Neural progenitor cell (in vitro differentiated cells): Measurements from ENCODE around the gene DYSF. TPM values are rescaled to one million over a fixed set of nuclear protein-coding genes. Genes with fewer than 3 reads are reported as not detected.

ENCODE experiments used
- DNase-seq: peaks from one replicate; pipeline ENCODE4 v3.0.0-alpha.2; 2016; ENCODE audit warnings: low spot score
- H2AFZ ChIP-seq: fragments of 200-600 bp; sonication (generic); replicated peaks from 2 replicates; pipeline ENCODE4 v1.6.1; 2016; ENCODE audit warnings: antibody characterized with exemption
- H3F3A ChIP-seq: fragments of 200-600 bp; sonication (generic); 2 replicates; pipeline ENCODE4 v1.6.1; 2016; ENCODE audit warnings: antibody characterized with exemption, low read depth
- H3K27ac ChIP-seq: fragments of 200-600 bp; sonication (generic); 2 replicates; pipeline ENCODE4 v1.5.1; 2016; ENCODE audit warnings: mild to moderate bottlenecking
- H3K27me3 ChIP-seq: fragments of 200-600 bp; sonication (generic); 2 replicates; pipeline ENCODE4 v1.6.1; 2016; ENCODE audit warnings: mild to moderate bottlenecking, moderate library complexity
- H3K36me3 ChIP-seq: fragments of 200-600 bp; sonication (generic); 2 replicates; pipeline ENCODE4 v1.5.1; 2016
- H3K4me1 ChIP-seq: fragments of 200-600 bp; sonication (generic); 2 replicates; pipeline ENCODE4 v1.6.1; 2016; ENCODE audit warnings: mixed run types
- H3K4me2 ChIP-seq: fragments of 200-600 bp; sonication (generic); 2 replicates; pipeline ENCODE4 v1.6.1; 2016
- H3K4me3 ChIP-seq: fragments of 200-600 bp; sonication (generic); 2 replicates; pipeline ENCODE4 v1.5.1; 2016
- H3K79me2 ChIP-seq: fragments of 200-600 bp; sonication (generic); 2 replicates; pipeline ENCODE4 v1.6.1; 2016; ENCODE audit warnings: low read depth
- H3K9ac ChIP-seq: fragments of 200-600 bp; sonication (generic); 2 replicates; pipeline ENCODE4 v1.6.1; 2016
- H3K9me3 ChIP-seq: fragments of 200-600 bp; sonication (generic); 2 replicates; pipeline ENCODE4 v1.5.1; 2016; ENCODE audit warnings: low read depth
- H4K20me1 ChIP-seq: fragments of 200-600 bp; sonication (generic); 2 replicates; pipeline ENCODE4 v1.6.1; 2016; ENCODE audit warnings: low read depth
- H3K27ac Mint-ChIP-seq: 3 replicates; pipeline ENCODE4 v1.8.0; 2021; ENCODE audit warnings: mixed read lengths
- H3K27me3 Mint-ChIP-seq: 2 replicates; pipeline ENCODE4 v1.8.0; 2022; ENCODE audit warnings: low read depth, mild to moderate bottlenecking, inconsistent platforms, moderate library complexity, mixed read lengths; ENCODE audit not compliant: insufficient read depth
- H3K36me3 Mint-ChIP-seq: 3 replicates; pipeline ENCODE4 v1.8.0; 2021; ENCODE audit warnings: mixed read lengths
- H3K4me1 Mint-ChIP-seq: 3 replicates; pipeline ENCODE4 v1.8.0; 2021; ENCODE audit warnings: mixed read lengths
- H3K4me3 Mint-ChIP-seq: 3 replicates; pipeline ENCODE4 v1.8.0; 2021; ENCODE audit warnings: mild to moderate bottlenecking, moderate library complexity, mixed read lengths
- H3K9me3 Mint-ChIP-seq: 3 replicates; pipeline ENCODE4 v1.8.0; 2020; ENCODE audit warnings: mixed read lengths
- EZH2 ChIP-seq: fragments of 200-600 bp; sonication (generic); IDR thresholded peaks from 2 replicates; pipeline ENCODE4 v1.6.1; 2017; ENCODE audit warnings: antibody characterized with exemption, mild to moderate bottlenecking, moderate library complexity
- EZH2phosphoT487 ChIP-seq: fragments of 200-600 bp; sonication (generic); IDR thresholded peaks from 2 replicates; pipeline ENCODE4 v1.6.1; 2017; ENCODE audit warnings: antibody characterized with exemption
- total RNA-seq: library from RNA; depleted of rRNA; stranded (reverse); fragments of >200 nt; gene quantifications from 2 replicates; pipeline ENCODE4 v1.2.3, GENCODE V29; 2015; ENCODE audit warnings: low replicate concordance
- TF ChIP-seq, protein P1 (sequence below): fragments of 200-600 bp; sonication (generic); IDR thresholded peaks from 2 replicates; pipeline ENCODE4 v1.5.1; 2017; ENCODE audit warnings: antibody characterized with exemption, mild to moderate bottlenecking

The DYSF gene
- total RNA-seq, 1 donor from 2014 or later, result 0.39 TPM

DNA sequence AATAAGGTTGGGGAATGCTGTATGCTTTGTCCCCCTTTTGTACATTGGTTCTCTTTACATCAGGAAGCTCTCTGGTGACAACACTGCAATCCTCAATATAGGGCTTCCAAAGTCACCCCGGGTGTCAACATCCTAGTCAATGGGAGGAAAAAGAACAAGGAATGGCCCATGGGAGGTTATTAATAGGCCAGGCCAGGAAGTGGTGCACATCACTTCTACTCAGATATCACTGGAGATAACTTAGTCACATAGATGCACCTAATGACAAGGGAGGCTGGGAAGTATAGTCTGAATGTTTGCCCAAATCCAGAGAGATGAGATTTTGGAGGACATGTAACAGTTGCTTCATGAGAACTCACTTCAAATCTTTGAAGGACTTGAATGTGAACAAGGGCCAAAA lies 274.7 kb downstream of the DYSF start:
- H3F3A ChIP-seq, result no peaks in the 10 kb centered on the region
- no peaks in the 10 kb centered on the region for H3K27me3 ChIP-seq

DNA sequence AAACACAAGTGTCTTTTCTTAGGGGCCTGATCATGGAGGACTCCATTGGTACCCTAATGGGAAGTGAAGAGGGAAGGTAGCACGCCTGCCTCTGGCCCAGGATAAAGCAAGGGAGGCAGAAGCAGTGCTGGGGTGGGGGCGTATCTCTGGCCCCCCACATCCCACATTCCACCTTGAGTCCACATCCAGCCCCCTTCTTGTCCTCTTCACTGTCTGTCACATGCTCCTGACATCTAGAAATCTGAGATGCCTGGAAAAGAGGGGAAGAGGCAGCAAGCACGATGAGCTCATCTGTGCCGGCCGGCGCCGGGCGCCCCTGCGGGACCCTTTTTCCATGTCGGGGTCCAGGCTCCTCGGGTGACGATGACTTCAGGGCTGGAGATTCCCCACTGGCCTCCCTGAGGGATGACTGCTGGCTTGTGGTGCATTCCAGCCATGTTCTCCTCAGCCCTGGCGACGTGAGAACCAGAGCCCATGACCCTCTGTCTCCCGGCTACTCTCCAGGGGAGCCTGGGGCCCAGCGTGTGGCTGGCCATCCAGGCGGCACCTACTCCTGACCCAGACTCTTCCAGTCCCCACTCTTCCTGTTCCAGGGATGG lies 277.5 kb downstream of the DYSF start:
- no peaks in the 10 kb centered on the region for H3F3A ChIP-seq
- H3K4me2 ChIP-seq, result no peak overlapping the region
- H3K36me3 ChIP-seq, result no peaks in the 10 kb centered on the region
- H3K36me3 Mint-ChIP-seq, result no peaks in the 10 kb centered on the region
- H3K79me2 ChIP-seq, result no peaks in the 10 kb centered on the region
- no peaks in the 10 kb centered on the region for H4K20me1 ChIP-seq
- H3K4me1 Mint-ChIP-seq, result no peaks in the 10 kb centered on the region
- no peaks in the 10 kb centered on the region for H3K4me1 ChIP-seq
- no peak overlapping the region for H3K27ac Mint-ChIP-seq
- H3K9ac ChIP-seq, result no peak overlapping the region
- no peaks in the 10 kb centered on the region for H3K9me3 ChIP-seq
- no peak overlapping the region for H3K4me3 Mint-ChIP-seq
- peaks cover 4% of the 10 kb centered on the region for H3K27me3 Mint-ChIP-seq
- no peak overlapping the region for H3K27ac ChIP-seq
- H2AFZ ChIP-seq, result no peak overlapping the region
- H3K4me3 ChIP-seq, result no peak overlapping the region
- H3K27me3 ChIP-seq, result no peaks in the 10 kb centered on the region
- no peaks in the 10 kb centered on the region for H3K9me3 Mint-ChIP-seq
- DNase-seq, result no peak
- no peak for TF ChIP-seq EZH2phosphoT487
- TF ChIP-seq, protein P1, sequence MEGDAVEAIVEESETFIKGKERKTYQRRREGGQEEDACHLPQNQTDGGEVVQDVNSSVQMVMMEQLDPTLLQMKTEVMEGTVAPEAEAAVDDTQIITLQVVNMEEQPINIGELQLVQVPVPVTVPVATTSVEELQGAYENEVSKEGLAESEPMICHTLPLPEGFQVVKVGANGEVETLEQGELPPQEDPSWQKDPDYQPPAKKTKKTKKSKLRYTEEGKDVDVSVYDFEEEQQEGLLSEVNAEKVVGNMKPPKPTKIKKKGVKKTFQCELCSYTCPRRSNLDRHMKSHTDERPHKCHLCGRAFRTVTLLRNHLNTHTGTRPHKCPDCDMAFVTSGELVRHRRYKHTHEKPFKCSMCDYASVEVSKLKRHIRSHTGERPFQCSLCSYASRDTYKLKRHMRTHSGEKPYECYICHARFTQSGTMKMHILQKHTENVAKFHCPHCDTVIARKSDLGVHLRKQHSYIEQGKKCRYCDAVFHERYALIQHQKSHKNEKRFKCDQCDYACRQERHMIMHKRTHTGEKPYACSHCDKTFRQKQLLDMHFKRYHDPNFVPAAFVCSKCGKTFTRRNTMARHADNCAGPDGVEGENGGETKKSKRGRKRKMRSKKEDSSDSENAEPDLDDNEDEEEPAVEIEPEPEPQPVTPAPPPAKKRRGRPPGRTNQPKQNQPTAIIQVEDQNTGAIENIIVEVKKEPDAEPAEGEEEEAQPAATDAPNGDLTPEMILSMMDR, result no peak
- TF ChIP-seq EZH2, result no peak

More for the DNA sequence above, 274.7 kb downstream of the DYSF start:
- Histone ChIP-seq H4K20me1 (no peaks in the 10 kb centered on the region), H3K4me2 (no peak overlapping the region), H3K79me2 (no peaks in the 10 kb centered on the region), H3K36me3 (no peaks in the 10 kb centered on the region), H3K4me3 (no peak overlapping the region), H2AFZ (no peak overlapping the region), H3K9me3 (no peaks in the 10 kb centered on the region), H3K4me1 (no peaks in the 10 kb centered on the region), H3K27ac (no peak overlapping the region), H3K9ac (no peak overlapping the region)
- Mint-ChIP-seq H3K27ac (no peak overlapping the region), H3K9me3 (peaks cover 2% of the 10 kb centered on the region), H3K27me3 (peaks cover 4% of the 10 kb centered on the region), H3K36me3 (no peaks in the 10 kb centered on the region), H3K4me1 (no peaks in the 10 kb centered on the region), H3K4me3 (no peak overlapping the region)
- TF ChIP-seq, protein P1, result no peak
- no peak for TF ChIP-seq EZH2
- TF ChIP-seq EZH2phosphoT487, result no peak
- no peak for DNase-seq

DNA sequence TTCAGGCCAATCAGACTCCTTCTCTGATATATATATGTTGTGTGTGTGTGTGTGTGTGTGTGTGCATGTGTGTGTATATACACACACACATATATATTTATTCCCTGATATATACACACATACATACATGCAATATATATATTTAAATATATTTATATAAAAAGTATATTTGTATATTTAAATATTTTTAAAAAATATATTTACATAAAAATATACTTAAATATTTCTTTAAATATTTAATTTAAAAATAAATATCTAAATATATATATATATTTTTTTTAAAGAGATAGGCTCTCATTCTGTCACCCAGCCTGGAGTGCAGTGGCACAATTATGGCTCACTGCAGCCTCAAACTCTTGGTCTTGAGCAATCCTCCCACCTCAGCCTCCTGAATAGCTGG lies 281.3 kb downstream of the DYSF start:
- peaks cover 4% of the 10 kb centered on the region for H3K9me3 Mint-ChIP-seq
- no peak overlapping the region for H3K4me2 ChIP-seq
- no peak for DNase-seq
- H3K4me1 Mint-ChIP-seq, result no peaks in the 10 kb centered on the region
- no peaks in the 10 kb centered on the region for H3K4me1 ChIP-seq
- no peaks in the 10 kb centered on the region for H3K27me3 ChIP-seq
- no peaks in the 10 kb centered on the region for H4K20me1 ChIP-seq
- no peaks in the 10 kb centered on the region for H3K36me3 Mint-ChIP-seq
- no peaks in the 10 kb centered on the region for H3K36me3 ChIP-seq
- H3K9ac ChIP-seq, result no peak overlapping the region
- H3K27me3 Mint-ChIP-seq, result peaks cover 4% of the 10 kb centered on the region
- no peaks in the 10 kb centered on the region for H3K79me2 ChIP-seq
- no peaks in the 10 kb centered on the region for H3K9me3 ChIP-seq
- H3K4me3 Mint-ChIP-seq, result no peak overlapping the region
- no peak overlapping the region for H3K27ac ChIP-seq
- H3K27ac Mint-ChIP-seq, result no peak overlapping the region
- H3K4me3 ChIP-seq, result no peak overlapping the region
- no peaks in the 10 kb centered on the region for H3F3A ChIP-seq
- no peak for TF ChIP-seq EZH2phosphoT487
- TF ChIP-seq EZH2, result no peak
- TF ChIP-seq, protein P1, result no peak
- H2AFZ ChIP-seq, result no peak overlapping the region
